Type B pancreatic cell (in vitro differentiated cells): ENCODE data around the gene SV2C. TPM values are rescaled to one million over a fixed set of nuclear protein-coding genes. Genes with fewer than 3 reads are reported as not detected.
"Not testable (repeated sequence)": the region's sequence is repeated elsewhere in the genome, so short reads cannot be mapped to it uniquely, and the experiment has no call there.

Source experiments
- DNase-seq: peaks from one replicate; pipeline ENCODE4 v3.0.0; 2021; ENCODE audit warnings: mixed read lengths; ENCODE audit not compliant: unreplicated experiment; ENCODE audit errors: extremely low spot score
- H3K27ac Mint-ChIP-seq: 2 replicates; pipeline ENCODE4 v1.8.0; 2021; ENCODE audit warnings: mild to moderate bottlenecking, mixed read lengths
- H3K27me3 Mint-ChIP-seq: 2 replicates; pipeline ENCODE4 v1.8.0; 2021; ENCODE audit warnings: mixed read lengths
- H3K36me3 Mint-ChIP-seq: 2 replicates; pipeline ENCODE4 v1.8.0; 2021; ENCODE audit warnings: mixed read lengths
- H3K4me1 Mint-ChIP-seq: one replicate; pipeline ENCODE4 v1.8.0; 2021; ENCODE audit warnings: mixed read lengths; ENCODE audit not compliant: unreplicated experiment
- H3K4me3 Mint-ChIP-seq: 2 replicates; pipeline ENCODE4 v1.8.0; 2021; ENCODE audit warnings: mild to moderate bottlenecking, mixed read lengths
- H3K9me3 Mint-ChIP-seq: 2 replicates; pipeline ENCODE4 v1.8.0; 2021; ENCODE audit warnings: mixed read lengths
- CTCF ChIP-seq: fragments of 200-600 bp; sonication (generic); conservative IDR thresholded peaks from 2 replicates; pipeline ENCODE4 v1.5.0; 2021; ENCODE audit warnings: antibody characterized with exemption, mild to moderate bottlenecking
- total RNA-seq: library from RNA; stranded (reverse); gene quantifications from 2 replicates; pipeline ENCODE4 v1.2.1, GENCODE V29; 2021; ENCODE audit warnings: low replicate concordance

The SV2C gene
- total RNA-seq, 1 donor from 2014 or later = 6.9 TPM

- Mint-ChIP-seq H3K36me3 (no peaks in the 10 kb centered on the region), H3K27me3 (peaks cover 87% of the 10 kb centered on the region), H3K4me1 (peaks cover 10% of the 10 kb centered on the region), H3K4me3 (peak overlapping the region; percentile 82), H3K27ac (no peak overlapping the region), H3K9me3 (no peaks in the 10 kb centered on the region)
- TF ChIP-seq CTCF = no peak
- no peak for DNase-seq
Observed at GRCh38 chr5:76086095-76086494, 2.9 kb downstream of the SV2C start.

GRCh38 chr5:76089156-76089555 lies 6.0 kb downstream of the SV2C start:
- H3K9me3 Mint-ChIP-seq, DNase-seq, H3K27ac Mint-ChIP-seq, H3K36me3 Mint-ChIP-seq, H3K4me3 Mint-ChIP-seq, H3K4me1 Mint-ChIP-seq: not testable (repeated sequence)
- peaks cover 69% of the 10 kb centered on the region for H3K27me3 Mint-ChIP-seq

- peaks cover 5% of the 10 kb centered on the region for H3K9me3 Mint-ChIP-seq
- no peaks in the 10 kb centered on the region for H3K36me3 Mint-ChIP-seq
- no peak overlapping the region for H3K4me3 Mint-ChIP-seq
- no peak for TF ChIP-seq CTCF
- no peak overlapping the region for H3K27ac Mint-ChIP-seq
- H3K4me1 Mint-ChIP-seq = no peaks in the 10 kb centered on the region
- H3K27me3 Mint-ChIP-seq = peaks cover 62% of the 10 kb centered on the region
- DNase-seq = no peak
Observed at GRCh38 chr5:76091351-76091750, 8.2 kb downstream of the SV2C start.

GRCh38 chr5:76099286-76099702 lies 16.1 kb downstream of the SV2C start:
- Mint-ChIP-seq H3K9me3 (peaks cover 5% of the 10 kb centered on the region), H3K4me3 (no peak overlapping the region), H3K27ac (no peak overlapping the region), H3K4me1 (no peaks in the 10 kb centered on the region), H3K27me3 (peaks cover 36% of the 10 kb centered on the region), H3K36me3 (no peaks in the 10 kb centered on the region)
- no peak for TF ChIP-seq CTCF
- no peak for DNase-seq

GRCh38 chr5:76099756-76100155 lies 16.6 kb downstream of the SV2C start:
- H3K9me3 Mint-ChIP-seq = peaks cover 5% of the 10 kb centered on the region
- no peak for TF ChIP-seq CTCF
- DNase-seq = no peak
- H3K36me3 Mint-ChIP-seq = no peaks in the 10 kb centered on the region
- H3K27ac Mint-ChIP-seq = no peak overlapping the region
- peaks cover 36% of the 10 kb centered on the region for H3K27me3 Mint-ChIP-seq
- no peak overlapping the region for H3K4me3 Mint-ChIP-seq
- H3K4me1 Mint-ChIP-seq = no peaks in the 10 kb centered on the region

- no peaks in the 10 kb centered on the region for H3K4me1 Mint-ChIP-seq
- peaks cover 54% of the 10 kb centered on the region for H3K27me3 Mint-ChIP-seq
- no peak overlapping the region for H3K4me3 Mint-ChIP-seq
- TF ChIP-seq CTCF = no peak
- no peaks in the 10 kb centered on the region for H3K36me3 Mint-ChIP-seq
- H3K27ac Mint-ChIP-seq = no peak overlapping the region
- H3K9me3 Mint-ChIP-seq = no peaks in the 10 kb centered on the region
- DNase-seq = no peak
Observed at GRCh38 chr5:76104027-76104426, 20.8 kb downstream of the SV2C start.
